K562 (cell line): ENCODE results near the gene CALM1. TPM values are rescaled to one million over a fixed set of nuclear protein-coding genes. Genes with fewer than 3 reads are reported as not detected.
A peak's percentile ranks its signal among the peaks of the same experiment; 100 is the strongest.

ENCODE experiments used
- CHD2 ChIP-seq: IDR thresholded peaks from 2 replicates; pipeline ENCODE4 v1.6.1; 2011; ENCODE audit warnings: low read depth, low read length
- FIP1L1 ChIP-seq: fragments of 200-400 bp; formaldehyde crosslinking; IDR thresholded peaks from 2 replicates; pipeline ENCODE4 v1.6.1; 2018; ENCODE audit warnings: mild to moderate bottlenecking, low read depth, low read length; ENCODE audit not compliant: poor library complexity, severe bottlenecking
- FOXJ2 ChIP-seq: fragments of 200-800 bp; sonication (Bioruptor generic); IDR thresholded peaks from 2 replicates; pipeline ENCODE4 v1.6.1; 2016; ENCODE audit warnings: missing genetic modification characterization, missing compliant biosample characterization
- HNRNPK ChIP-seq: fragments of 200-400 bp; formaldehyde crosslinking; IDR thresholded peaks from one replicate; pipeline ENCODE4 v1.6.1; 2018; ENCODE audit warnings: mild to moderate bottlenecking, low read depth, low read length; ENCODE audit not compliant: poor library complexity, severe bottlenecking
- HNRNPL ChIP-seq: fragments of 200-400 bp; formaldehyde crosslinking; IDR thresholded peaks from 2 replicates; pipeline ENCODE4 v1.6.1; 2017; ENCODE audit warnings: low read depth, mild to moderate bottlenecking, low read length
- NFE2 ChIP-seq: IDR thresholded peaks from 2 replicates; pipeline ENCODE4 v1.6.1; 2014; ENCODE audit warnings: antibody characterized with exemption, low read depth
- RBFOX2 ChIP-seq: fragments of 200-400 bp; formaldehyde crosslinking; IDR thresholded peaks from 2 replicates; pipeline ENCODE4 v1.6.1; 2017; ENCODE audit warnings: low read depth, mild to moderate bottlenecking, low read length, moderate library complexity
- RBM22 ChIP-seq: fragments of 200-400 bp; formaldehyde crosslinking; IDR thresholded peaks from 2 replicates; pipeline ENCODE4 v1.6.1; 2018; ENCODE audit warnings: low read length, low read depth; ENCODE audit not compliant: poor library complexity, severe bottlenecking
- RUNX1 ChIP-seq: sonication (generic); IDR thresholded peaks from 2 replicates; pipeline ENCODE4 v1.6.1; 2016; ENCODE audit warnings: antibody characterized with exemption, low read depth
- THAP7 ChIP-seq: fragments of 250-450 bp; sonication (Bioruptor Pico); IDR thresholded peaks from 2 replicates; pipeline ENCODE4 v1.5.0; 2021
- polyA plus RNA-seq, 8 experiments: library from polyadenylated mRNA; depleted of rRNA in 4 of 8; stranded (reverse) in 5 of 8; unstranded in 3 of 8; fragments of >200 nt; fragmentation: Nextera tagmentation in 2 of 8; fragmentation: Illumina TruSeq in 1 of 8; extraction: Ambion mirVana in 2 of 8; extraction: Trizol in 1 of 8; gene quantifications; 2 replicates each; pipeline versions ENCODE4 v1.2.1 to v1.2.3, GENCODE V29; 2011 to 2014; ENCODE audit warnings: inconsistent platforms in 1 of 8, missing spikeins in 1 of 8
- total RNA-seq, 7 experiments: library from RNA; depleted of rRNA in 6 of 7; stranded (reverse); fragments of >200 nt in 6 of 7; fragmentation: Illumina TruSeq in 2 of 7; extraction: Trizol in 2 of 7; gene quantifications; 2 replicates each; pipeline versions ENCODE4 v1.2.1 to v1.2.3, GENCODE V29; 2011 to 2021; ENCODE audit warnings: low replicate concordance in 1 of 7
- TF ChIP-seq, protein P1 (sequence below): fragments of 150-350 bp; conservative IDR thresholded peaks from 2 replicates; pipeline ENCODE4 v1.6.1; 2014; ENCODE audit warnings: low read length
- TF ChIP-seq, protein P2 (sequence below), 3 experiments: fragments of 200-800 bp in 1 of 3; sonication (Bioruptor generic) in 1 of 3; sonication (generic) in 1 of 3; formaldehyde crosslinking in 1 of 3; IDR thresholded peaks; 2 replicates each; pipeline versions ENCODE4 v1.6.1 to v1.8.0; 2016 to 2022; ENCODE audit warnings: mild to moderate bottlenecking in 2 of 3, missing compliant biosample characterization in 2 of 3, missing genetic modification characterization in 2 of 3, missing genetic modification reagents in 1 of 3
- TF ChIP-seq, protein P3 (sequence below), 2 experiments: fragments of 250-450 bp in 1 of 2; fragments of 450-650 bp in 1 of 2; sonication (Bioruptor Pico) in 1 of 2; IDR thresholded peaks; 2 replicates each; pipeline versions ENCODE4 v1.6.1 to v1.8.0; 2016 to 2021; ENCODE audit warnings: mild to moderate bottlenecking in 2 of 2, moderate library complexity in 2 of 2, missing compliant biosample characterization in 1 of 2, missing genetic modification characterization in 1 of 2

Gene CALM1
- total and polyA plus RNA-seq, 9 of the 15 experiments (the other 6 are each of a cell fraction or from before 2014, with no cell fraction given) = 48.0 to 269 (median 158) TPM

DNA sequence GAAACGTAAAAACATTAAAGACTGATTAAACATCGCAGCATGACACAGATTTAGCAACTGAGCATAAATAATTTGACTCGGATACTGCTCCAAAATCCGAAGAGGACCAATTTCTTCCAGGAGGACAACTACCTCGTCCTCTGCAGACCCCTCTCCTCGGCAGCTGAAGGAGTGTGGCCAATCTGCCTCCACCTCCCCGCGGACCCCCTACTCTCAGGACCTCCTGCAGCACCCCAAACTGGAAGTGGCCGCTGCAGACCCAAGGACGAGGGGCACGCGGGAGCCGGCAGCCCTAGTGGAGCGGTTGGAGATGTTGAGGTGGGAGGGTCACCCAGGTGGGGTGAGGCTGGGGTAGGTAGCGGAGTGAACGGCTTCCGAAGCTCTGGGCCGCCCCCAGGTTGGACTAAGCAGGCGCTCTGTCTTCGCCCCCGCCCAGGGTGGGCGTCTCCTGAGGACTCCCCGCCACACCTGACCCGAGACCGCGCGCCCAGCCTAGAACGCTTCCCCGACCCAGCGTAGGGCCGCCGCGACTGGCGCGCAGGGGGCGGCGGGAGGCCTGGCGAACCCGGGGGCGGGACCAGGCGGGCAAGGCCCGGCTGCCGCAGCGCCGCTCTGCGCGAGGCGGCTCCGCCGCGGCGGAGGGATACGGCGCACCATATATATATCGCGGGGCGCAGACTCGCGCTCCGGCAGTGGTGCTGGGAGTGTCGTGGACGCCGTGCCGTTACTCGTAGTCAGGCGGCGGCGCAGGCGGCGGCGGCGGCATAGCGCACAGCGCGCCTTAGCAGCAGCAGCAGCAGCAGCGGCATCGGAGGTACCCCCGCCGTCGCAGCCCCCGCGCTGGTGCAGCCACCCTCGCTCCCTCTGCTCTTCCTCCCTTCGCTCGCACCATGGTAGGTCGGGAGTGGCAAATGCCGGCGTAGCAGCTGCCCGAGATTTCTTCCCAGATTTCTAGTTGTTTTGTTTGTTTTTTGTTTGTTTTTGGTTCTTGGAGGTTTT lies at the start of gene CALM1 (continued):
- TF ChIP-seq, protein P1, sequence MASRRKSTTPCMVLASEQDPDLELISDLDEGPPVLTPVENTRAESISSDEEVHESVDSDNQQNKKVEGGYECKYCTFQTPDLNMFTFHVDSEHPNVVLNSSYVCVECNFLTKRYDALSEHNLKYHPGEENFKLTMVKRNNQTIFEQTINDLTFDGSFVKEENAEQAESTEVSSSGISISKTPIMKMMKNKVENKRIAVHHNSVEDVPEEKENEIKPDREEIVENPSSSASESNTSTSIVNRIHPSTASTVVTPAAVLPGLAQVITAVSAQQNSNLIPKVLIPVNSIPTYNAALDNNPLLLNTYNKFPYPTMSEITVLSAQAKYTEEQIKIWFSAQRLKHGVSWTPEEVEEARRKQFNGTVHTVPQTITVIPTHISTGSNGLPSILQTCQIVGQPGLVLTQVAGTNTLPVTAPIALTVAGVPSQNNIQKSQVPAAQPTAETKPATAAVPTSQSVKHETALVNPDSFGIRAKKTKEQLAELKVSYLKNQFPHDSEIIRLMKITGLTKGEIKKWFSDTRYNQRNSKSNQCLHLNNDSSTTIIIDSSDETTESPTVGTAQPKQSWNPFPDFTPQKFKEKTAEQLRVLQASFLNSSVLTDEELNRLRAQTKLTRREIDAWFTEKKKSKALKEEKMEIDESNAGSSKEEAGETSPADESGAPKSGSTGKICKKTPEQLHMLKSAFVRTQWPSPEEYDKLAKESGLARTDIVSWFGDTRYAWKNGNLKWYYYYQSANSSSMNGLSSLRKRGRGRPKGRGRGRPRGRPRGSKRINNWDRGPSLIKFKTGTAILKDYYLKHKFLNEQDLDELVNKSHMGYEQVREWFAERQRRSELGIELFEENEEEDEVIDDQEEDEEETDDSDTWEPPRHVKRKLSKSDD = 0 out of 2 replicates have a peak, but pooled peaks have one; percentile 23
- TF ChIP-seq HNRNPL (peak; percentile 91), RBM22 (peak; percentile 95), FIP1L1 (peak; percentile 93), RBFOX2 (peak; percentile 99), HNRNPK (peak; percentile 54), NFE2 (no peak), CHD2 (peak; percentile 91), RUNX1 (no peak), FOXJ2 (peak; percentile 38; the same call in 1 of the 2 replicates), THAP7 (CRISPR knock-in tag) (peak; percentile 76; the same call in 1 of the 2 replicates)
- TF ChIP-seq, protein P2, sequence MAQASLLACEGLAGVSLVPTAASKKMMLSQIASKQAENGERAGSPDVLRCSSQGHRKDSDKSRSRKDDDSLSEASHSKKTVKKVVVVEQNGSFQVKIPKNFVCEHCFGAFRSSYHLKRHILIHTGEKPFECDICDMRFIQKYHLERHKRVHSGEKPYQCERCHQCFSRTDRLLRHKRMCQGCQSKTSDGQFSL (CRISPR knock-in tag; IDR thresholded peaks at IDR 0.05) = no peak
- TF ChIP-seq, protein P2 (tag; IDR thresholded peaks at IDR 0.05) = peak in 1 of 2 experiments; percentile 16; a peak in 1 of 4 replicates
- TF ChIP-seq, protein P3, sequence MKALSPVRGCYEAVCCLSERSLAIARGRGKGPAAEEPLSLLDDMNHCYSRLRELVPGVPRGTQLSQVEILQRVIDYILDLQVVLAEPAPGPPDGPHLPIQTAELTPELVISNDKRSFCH (CRISPR knock-in tag; IDR thresholded peaks at IDR 0.05) = no peak
- TF ChIP-seq, protein P3 (tag; IDR thresholded peaks at IDR 0.05) = peak; percentile 77
- TF ChIP-seq, all 486 proteins: peak for 137
